HG02763 (cell line): Measurements from ENCODE around the gene SPOP.

ENCODE experiments used
- ATAC-seq: cut with Tn5 transposase; IDR thresholded peaks from one replicate; pipeline ENCODE4 v1.9.1; 2021; ENCODE audit warnings: mild to moderate bottlenecking, moderate library complexity; ENCODE audit not compliant: unreplicated experiment

The SPOP gene

GRCh38 chr17:49588726-49589576 is 88.9 kb downstream of the SPOP start:
- ATAC-seq = no peak

- ATAC-seq = no peak
These were observed 89.6 kb downstream of the SPOP start for GRCh38 chr17:49588312-49588711.

- ATAC-seq = no peak
These were observed 90.4 kb downstream of the SPOP start for GRCh38 chr17:49587366-49588073.

- no peak for ATAC-seq
These were observed 92.4 kb downstream of the SPOP start for GRCh38 chr17:49585422-49586027.

- ATAC-seq = no peak
These were observed 94.0 kb downstream of the SPOP start for GRCh38 chr17:49583889-49584288.

GRCh38 chr17:49583226-49583625 is 94.7 kb downstream of the SPOP start:
- ATAC-seq = no peak

- no peak for ATAC-seq
These were observed 95.1 kb downstream of the SPOP start for GRCh38 chr17:49582789-49583188.

- no peak for ATAC-seq
These were observed 95.7 kb downstream of the SPOP start for GRCh38 chr17:49582055-49582722.

- no peak for ATAC-seq
These were observed 96.3 kb downstream of the SPOP start for GRCh38 chr17:49581648-49581998.

- no peak for ATAC-seq
These were observed 96.8 kb downstream of the SPOP start for GRCh38 chr17:49580981-49581647.

GRCh38 chr17:49580055-49580721 is 97.7 kb downstream of the SPOP start:
- no peak for ATAC-seq

- no peak for ATAC-seq
These were observed 98.4 kb downstream of the SPOP start for GRCh38 chr17:49579522-49579921.

- ATAC-seq = no peak
These were observed 98.9 kb downstream of the SPOP start for GRCh38 chr17:49578952-49579500.

- ATAC-seq = no peak
These were observed 99.5 kb downstream of the SPOP start for GRCh38 chr17:49578414-49578813.

GRCh38 chr17:49577963-49578362 is 99.9 kb downstream of the SPOP start:
- ATAC-seq = no peak

- no peak for ATAC-seq
These were observed 100.3 kb downstream of the SPOP start for GRCh38 chr17:49577650-49577934.

- ATAC-seq = no peak
These were observed 100.8 kb downstream of the SPOP start for GRCh38 chr17:49576917-49577649.

GRCh38 chr17:49576088-49576916 is 101.6 kb downstream of the SPOP start:
- ATAC-seq = no peak

GRCh38 chr17:49575679-49576087 is 102.2 kb downstream of the SPOP start, which contains the start of gene NXPH3:
TSS of gene NXPH3 (plus strand) at chr17:49575871. CDS start at chr17:49576220, 349 bp downstream.
- no peak for ATAC-seq
